Activated naive CD4-positive, alpha-beta T cell treated with Interleukin-2 at 50 U/mL for 16 hours (primary cell): Measurements from ENCODE around the gene OLFM1.
"Not testable (repeated sequence)": the region's sequence is repeated elsewhere in the genome, so short reads cannot be mapped to it uniquely, and the experiment has no call there.

Experiments
- DNase-seq: peaks from one replicate; pipeline ENCODE4 v3.0.0-alpha.2; 2020

Gene OLFM1

DNA sequence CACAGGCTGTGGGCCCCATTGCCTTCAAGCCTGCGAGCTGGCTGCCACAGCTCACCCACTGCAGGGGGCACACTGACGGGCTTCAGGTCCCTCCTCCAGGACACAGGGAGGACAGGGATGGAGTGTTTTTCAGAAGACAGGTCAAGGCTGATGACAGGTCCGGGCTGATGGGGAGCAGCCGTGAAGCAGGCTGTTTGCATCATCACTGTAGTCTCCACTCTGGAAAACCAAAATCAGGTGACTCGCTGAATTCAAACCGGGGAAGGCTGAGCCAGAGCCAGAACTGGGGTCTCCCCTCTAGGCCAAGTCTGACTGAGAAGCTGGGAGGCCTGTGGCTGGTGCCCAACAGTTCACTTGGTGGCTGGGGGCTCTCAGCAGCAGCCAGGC is 48.5 kb downstream of the OLFM1 start:
- DNase-seq, result no peak

DNA sequence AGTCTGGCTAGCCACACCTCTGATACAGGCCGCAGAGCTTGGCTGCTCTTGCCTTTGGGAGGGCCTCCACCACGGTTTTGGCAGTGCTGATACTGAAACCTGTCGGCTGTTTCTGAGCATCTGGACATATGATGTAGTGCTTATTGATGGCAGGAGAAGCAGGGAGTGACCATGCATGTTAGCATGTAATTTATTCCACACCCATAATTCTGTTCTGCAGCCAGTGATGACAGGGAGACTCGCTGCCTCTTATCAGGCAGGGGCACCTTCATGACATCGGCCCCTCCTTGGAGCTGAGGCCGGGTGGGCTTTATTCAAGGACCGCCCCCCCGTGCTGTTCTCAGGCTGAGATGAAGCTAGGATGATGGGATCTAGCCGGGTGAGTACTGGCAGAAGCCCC is 49.0 kb downstream of the OLFM1 start:
- no peak for DNase-seq

DNA sequence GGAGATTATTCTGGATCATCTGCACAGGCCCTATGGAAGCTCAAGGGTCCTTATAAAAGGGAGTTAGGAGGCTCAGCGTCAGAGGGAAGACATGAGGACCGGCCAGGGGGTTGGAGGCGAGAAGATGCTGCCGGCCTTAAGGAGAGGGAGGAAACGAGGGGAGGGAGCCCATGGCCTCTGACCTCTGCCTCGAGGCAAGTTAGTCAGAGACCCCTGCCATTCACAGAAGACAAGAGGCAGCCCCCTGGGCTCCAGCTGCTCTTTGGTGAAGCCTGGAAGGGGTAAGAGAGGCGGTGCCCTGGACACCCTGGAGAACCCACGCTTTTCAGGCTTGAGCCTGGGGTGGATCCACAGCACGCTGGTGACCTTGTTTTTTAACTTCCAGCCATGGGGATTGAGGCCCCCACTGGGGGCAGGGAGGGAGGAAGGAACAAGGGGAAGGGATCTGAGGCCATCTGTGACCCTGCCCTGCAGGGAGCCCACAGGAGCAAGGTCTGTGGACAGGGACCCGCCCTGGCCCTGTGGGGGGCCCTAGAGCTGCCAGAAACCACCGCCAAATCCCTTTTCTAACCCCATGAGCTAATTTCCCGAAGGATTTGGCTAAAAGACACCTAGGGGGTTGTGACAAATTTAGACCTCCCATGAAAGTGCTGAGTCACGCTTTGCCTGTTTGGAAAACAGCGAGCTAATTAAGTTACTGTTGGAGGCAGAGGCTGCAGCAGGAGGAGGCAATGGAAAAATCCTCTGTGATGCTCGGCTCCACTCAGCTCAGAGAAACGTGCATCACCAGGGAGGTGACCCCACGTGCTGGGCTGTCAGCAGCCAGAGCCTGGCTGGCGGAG is 49.7 kb downstream of the OLFM1 start:
- no peak for DNase-seq

DNA sequence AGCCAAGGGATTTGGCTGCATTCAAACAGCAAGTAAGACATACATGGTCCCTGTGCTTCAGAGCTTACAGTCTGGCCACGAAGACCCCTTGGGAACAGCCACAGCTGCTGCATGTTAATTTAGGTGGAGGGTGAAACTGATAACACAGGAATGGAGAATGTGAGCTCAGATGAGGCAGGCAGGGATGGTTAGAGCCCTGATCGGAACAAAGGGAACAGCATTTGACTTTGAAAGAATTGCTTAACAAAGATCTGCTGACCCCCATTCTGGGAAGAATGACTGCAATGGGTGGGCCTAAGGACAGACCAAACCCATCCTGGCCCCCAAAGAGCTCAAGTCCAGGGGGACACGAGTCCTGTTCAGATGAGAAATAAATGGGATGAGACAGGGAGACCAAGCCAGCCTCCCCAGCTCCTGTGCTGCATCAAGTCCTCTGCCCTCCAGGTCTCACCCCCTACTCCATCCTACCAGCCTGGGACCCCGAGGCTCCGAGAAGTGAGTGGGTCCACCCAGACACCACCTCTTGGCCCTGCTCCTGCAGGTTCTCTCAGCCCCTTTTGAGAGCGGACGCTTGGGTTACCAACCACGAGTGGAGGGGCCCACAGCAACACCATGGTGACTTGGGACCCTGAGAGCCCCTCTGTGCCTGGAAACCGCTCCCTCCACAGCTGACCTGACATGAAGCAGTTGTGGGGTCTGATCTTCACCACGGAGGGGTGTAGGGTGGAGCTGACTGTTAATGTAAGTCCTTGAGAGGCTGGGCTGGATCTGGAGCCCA is 50.8 kb downstream of the OLFM1 start:
- DNase-seq, result no peak

DNA sequence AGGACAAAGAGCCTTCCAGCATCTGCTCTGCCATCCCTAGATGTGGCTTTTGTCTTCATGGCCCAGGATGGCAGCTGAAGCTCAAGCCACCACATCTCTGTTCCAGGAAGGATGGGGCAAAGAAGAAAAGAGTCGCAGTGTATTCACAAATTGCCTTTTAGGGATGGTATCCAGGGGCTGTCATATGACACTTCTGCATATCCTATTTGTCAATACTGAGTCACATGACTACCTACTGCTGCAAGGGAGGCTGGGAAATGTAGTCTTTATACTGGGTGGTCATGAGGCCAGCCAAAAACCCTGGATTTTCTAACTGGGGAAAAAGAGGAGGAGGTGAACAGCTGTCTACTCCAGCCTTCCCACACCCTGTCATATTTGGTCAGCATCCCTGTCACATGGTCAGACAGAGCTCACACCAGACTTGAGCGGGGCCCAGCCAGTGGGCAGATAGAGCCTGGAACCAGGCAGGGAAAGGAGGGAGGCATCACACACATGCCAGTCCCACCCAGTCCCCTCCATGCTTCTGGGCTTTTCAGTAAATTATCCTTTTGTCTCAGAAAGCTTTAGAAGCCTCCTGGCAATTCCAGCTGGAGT is 52.0 kb downstream of the OLFM1 start:
- DNase-seq, result no peak

DNA sequence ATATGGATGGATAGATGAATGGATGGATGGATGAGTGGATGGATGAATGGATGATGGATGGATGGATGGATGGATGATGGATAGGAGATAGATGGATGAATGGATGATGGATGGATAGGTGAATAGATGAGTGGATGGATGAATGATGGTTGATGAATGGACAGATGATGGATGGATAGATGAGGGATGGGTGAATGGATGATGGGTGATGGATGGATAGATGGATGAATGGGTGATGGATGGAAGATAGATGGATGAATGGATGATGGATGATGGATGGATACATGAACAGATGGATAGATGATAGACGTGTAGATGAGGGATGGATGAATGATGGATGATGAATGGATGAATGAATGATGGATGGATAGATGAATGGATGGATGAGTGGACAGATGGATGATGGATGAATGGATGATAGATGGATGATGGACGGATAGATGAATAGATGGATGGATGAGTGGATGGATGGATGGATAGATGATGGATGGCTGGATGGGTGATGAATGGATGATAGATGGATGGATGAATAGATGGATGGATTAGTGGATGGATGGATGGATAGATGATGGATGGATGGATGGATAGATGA is 53.8 kb downstream of the OLFM1 start:
- no peak for DNase-seq

DNA sequence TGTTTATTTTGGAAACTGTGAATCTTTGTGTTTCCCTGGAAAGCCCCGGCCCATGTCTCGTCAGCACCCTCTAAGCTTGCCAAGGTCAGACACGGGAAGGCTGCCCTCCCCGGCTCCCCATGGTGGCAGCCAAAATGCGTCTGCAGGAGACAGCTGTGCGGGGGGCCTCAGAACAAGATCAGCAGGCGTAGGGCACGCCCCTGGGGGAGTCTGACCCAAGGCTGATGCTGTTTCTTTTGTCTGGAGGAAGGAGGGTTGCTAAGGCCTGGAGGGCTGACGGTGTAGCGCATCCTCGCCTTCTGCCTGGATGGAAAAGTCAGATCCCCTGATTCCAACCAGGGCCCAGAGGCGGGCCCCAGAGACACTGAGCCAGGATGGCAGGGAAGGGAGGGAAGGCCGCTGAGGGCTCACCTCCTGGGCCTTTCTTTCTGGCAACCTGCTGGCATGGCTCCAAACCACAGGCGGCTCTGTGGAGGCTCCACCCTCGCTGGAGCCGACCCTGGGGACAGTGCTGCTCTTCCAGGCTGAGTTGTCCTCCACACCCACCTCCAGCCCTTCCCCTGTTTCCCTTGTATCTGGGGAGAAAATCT is 57.2 kb downstream of the OLFM1 start:
- DNase-seq, result no peak

DNA sequence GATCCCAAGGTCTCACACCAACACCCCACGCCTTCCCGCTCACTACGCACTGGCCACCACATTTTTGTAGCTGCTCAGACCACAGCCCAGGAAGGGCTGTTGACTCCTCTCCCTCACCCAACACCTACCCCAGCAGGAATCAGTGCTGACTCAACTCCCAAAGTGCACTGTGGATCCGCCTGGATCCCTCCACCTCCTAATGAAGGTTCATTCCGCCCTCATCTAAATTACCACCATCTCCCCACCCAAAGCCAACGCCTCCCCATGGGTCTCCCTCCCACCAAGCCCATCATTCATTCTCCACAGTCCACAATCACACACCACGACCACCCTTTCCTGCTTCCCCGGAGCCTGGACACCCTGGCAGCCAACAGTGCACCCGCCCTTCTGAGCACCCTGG is 57.8 kb downstream of the OLFM1 start:
- no peak for DNase-seq

DNA sequence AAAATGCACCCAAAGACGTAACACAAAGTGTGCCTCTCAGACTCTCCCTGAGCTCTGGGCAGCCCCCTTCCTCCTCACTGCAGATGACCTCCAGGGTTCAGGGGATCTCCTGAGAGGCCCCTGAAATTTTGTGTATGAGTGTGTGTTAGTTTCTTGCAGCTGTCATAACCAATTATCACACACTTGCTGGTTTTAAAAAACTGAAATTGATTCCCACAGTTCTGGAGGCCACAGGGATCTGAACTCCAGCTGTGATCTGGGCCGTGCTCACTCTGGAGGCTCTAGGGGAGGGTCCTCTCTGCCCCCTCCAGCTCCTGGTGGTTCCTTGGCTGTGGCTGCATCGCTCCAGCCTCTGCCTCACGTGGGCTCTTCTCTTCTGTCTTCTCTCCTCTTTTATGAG is 58.8 kb downstream of the OLFM1 start:
- no peak for DNase-seq

DNA sequence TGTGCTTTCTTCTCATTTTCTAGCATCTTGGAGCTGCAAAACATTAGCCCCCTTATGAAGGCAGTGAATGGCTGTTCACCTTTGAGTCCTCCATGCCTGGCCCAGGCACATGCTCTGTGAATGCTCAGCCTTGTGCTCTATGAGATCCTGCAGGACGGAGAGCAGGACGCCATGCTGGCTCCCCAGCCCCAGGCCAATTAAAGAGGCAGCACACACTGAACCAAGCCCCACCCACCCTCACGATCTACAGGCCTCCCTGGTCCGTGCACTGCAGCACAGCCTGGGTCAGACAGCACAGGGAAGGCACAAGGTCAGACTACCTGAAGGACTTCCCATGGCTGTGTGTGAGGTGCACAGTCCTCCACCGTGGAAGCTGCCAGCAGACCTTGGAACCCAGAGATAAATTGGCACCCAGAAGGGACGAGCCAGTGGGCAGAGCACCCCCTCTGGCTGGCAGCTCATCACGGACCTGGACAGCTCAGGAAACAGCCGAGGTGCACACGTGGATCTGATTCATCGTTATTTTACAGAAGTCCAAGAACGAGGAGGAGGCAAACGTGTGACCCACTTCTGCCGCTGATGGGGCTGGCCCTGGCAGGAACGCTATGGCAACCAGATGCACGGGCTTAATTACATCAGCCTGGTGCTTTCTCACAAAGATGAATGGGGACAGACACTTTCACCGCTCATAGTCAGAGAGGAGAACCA is 59.5 kb downstream of the OLFM1 start:
- DNase-seq, result no peak

DNA sequence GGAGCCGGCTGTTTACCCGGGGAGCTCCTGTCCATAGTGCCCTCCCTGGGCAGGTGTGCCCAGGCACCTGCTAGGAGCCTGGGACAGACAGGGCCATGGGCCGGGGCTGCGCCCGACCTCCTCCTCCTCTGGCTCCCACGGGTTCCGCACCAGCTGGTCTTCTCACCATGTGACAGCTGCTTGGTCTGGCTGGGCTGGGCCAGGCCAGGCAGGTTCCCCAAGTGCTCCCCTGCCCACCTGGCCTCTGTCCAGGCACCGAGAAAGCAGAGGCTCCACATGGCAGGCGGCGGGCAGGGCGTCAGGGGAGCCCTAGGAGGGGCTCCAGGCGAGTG is 60.0 kb downstream of the OLFM1 start:
- no peak for DNase-seq

DNA sequence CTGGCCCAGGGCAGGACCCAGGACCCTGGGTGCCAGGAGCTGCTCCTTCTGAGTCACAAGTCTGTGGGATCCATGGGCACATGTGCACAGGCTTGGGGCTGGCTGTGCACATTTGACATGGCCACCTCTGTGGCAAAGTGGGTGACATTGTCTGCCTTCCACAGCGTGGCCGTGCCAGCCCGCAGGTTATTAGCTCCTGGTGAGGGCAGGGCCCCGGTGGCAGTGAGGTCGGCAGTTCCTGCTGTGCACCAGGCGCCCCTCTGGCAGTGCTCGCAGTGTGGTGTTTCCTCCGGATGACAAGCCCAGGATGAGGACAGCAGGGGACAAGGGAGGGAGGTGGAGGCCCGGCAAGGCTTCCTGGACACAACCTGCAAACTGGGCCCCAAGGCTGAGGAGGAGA is 60.5 kb downstream of the OLFM1 start:
- no peak for DNase-seq

DNA sequence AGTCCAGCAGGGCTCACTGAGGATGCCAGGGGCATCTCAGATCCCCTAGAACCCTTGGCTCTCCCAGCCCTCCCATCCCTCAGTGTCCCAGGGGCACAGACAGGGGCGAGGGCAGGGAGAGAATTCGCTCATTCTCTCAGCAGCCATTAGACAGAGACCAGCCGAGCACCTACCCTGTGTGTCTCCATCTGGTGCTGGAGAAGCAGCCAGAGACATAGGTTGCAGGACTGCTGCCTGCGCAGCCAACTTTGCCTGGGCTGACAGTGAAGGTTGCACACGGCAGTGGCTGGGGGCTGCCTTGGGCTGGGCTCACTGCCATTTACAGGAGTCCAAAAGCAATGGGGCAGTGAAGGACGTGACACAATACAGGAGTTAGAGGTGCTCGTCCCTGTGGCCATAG is 60.9 kb downstream of the OLFM1 start:
- DNase-seq, result no peak

DNA sequence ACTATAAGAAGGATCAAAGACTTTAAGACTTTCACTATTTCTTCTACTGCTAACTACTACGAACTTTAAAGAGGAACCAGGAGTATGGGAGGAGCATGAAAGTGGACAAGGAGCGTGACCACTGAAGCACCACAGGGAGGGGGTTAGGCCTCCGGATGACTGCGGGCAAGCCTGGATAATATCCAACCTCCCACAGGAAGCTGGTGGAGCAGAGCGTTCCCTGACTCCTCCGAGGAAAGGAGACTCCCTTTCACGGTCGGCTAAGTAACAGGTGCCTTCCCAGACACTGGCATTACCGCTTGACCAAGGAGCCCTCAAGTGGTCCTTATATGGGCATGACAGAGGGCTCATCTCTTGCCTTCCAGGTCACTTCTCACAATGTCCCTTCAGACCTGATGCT is 62.4 kb downstream of the OLFM1 start:
- not testable (repeated sequence) for DNase-seq

DNA sequence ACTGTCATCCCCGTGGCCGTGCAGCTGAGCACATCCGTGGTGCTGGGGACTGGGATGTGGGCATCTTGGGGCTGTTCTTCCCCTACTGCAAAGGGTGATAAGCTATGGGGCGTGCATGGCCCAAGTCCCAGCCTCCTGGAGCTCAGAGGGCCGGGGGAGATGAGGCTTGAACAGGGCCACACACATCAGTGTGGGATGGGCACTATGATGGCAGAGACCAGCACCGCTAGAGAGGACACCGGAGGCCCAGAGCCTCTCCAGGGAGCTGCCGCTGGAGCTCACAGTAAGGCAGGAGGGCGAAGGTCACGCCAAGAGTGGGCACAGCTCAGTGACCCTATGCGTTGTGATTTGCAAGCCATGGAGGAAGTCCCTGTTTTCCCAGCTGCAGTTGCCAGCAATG is 63.5 kb downstream of the OLFM1 start:
- DNase-seq, result no peak

DNA sequence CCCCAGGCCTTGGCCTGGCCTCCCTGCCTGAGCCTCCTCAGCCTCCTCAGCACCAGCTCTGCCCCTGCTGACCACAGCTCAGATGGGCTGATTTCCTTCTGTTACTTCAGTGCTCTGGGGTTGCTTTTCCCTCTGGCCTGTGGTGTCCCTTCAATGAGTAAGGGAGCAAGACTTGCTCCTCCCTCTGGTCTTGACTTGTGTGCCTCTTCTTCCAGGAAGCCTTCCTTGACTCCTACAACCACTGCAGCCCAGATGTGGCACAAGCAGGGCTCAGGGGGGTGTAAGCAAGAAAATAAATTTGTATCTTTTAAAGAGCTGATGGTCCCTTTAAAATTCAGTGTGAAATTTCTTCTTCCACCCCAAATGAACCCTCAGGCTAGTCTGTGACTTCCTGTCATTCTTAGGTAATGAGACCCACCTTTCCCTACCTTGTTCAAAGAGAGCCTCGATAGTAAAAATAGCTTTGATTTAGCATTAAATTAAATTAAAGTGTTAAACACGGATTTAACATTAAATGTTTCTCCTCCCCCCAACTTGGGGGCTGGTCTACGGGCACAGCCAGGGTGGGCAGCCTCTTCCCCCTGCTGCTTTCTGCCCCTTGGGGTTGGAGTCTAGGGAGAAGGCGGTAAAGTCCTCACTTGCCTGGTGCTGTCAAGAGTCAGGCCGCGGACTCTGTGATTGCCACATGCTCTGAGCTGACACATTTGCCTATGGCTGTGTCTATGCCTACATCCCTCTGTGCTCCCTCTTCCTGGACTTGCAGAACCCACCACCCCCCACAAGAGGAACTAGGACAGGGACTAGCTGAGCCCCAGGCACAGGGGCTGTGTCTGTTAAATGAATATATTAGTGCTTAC is 64.5 kb downstream of the OLFM1 start:
- DNase-seq, result no peak

DNA sequence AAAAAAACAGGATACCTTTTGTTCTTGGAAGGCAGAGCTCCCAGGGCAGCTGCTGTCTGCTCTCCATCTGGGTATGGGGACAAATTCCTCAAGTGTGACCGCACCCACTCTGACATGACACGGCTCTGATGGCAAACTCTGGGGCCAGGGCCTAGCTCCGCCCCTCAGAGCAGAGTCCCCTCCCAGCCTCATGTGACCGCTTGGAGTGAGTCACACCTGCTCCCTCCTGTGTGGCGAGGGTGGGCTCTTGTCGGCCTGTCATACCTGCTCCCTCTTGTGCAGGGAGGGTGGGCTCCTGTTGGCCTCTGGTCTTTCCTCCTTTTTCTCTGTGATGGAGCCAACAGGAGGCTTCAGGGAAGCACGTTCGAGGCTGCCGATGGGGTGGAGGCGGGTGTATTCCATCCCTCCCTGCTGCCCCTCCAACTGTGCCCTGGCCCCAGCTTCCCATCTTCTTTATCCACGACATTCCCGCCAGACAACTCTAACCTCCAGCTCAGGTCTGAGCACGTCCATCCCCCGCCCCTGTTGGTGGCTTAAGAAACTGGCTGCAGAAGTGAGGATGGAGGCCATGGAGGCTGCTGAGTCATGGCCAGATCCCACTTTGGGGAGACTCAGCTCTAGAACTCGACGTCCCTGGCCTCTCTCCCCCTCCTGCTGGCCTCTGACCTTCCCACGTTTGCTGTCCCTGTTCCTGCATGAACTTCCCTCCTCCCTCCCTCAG is 65.3 kb downstream of the OLFM1 start:
- no peak for DNase-seq

DNA sequence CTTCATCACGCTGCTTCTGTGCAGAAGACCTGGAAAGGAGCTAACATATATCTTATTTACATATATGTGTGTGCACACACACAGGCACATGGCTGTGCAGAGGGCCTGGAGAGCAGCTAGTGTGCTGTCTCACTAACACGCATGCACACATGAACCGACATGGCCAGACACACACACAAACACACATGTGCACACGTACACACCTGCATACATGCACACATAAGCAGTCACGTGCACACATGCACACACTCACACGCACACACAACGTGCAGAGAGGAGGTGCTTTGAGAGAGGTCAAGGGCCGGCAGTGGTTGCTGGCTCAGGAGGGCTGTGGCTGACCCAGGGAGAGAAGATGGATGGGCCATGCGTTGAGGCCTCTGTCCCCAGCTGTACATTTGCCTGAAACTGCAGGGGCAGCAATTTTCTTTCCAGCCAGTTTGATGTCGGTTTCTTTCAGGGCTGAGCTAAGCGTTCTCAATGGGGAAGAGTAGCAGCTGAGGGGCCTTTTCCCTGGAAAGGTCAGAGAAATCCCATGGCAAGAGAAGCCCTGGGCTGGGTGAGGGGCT is 66.7 kb downstream of the OLFM1 start:
- no peak for DNase-seq

DNA sequence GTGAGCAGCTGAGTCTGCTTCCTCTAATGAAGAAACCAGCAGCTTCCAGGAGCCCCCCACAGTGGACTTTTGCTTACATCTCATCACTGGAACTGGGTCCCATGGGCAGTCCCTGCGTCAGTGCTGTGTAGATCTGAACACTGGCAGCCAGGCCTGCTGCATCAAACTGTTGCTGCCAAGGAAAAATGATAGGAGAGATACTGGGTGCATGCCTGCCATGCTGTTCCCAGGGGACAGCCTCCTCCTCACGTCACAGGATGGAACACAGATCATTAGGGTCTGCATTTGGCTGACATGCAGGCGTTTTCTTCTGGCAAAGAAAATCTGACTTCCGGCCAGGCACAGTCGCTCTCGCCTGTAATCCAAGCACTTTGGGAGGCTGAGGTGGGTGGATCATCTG is 67.9 kb downstream of the OLFM1 start:
- DNase-seq, result no peak
